IMR-90 (cell line): ENCODE measurements around the gene MXD4. TPM values are rescaled to one million over a fixed set of nuclear protein-coding genes. Genes with fewer than 3 reads are reported as not detected.

Source experiments
- ATAC-seq: fragments of 200-7000 bp; cut with Tn5 transposase; 2 replicates; pipeline ENCODE4 v1.9.1; 2020; ENCODE audit warnings: low read depth, mild to moderate bottlenecking, moderate library complexity
- BruUV-seq: library from RNA; stranded (reverse); fragments of 400-500 nt; replicated peaks from 2 replicates; lab custom pipeline; 2021; lab: Mats Ljungman, UMichigan
- CTCF ChIA-PET: fragments of 300-600 bp; formaldehyde crosslinking; extraction: SDS; loops from one replicate; lab custom pipeline; 2021; ENCODE audit warnings: antibody characterized with exemption; lab: Yijun Ruan, JAX
- POLR2A ChIA-PET: fragments of 300-600 bp; sonication (Branson Sonifier 250); formaldehyde crosslinking; loops from one replicate; lab custom pipeline; 2022; ENCODE audit warnings: antibody characterized with exemption; ENCODE audit not compliant: unreplicated experiment; lab: Charles Lee
- DNase-seq: peaks from one replicate; pipeline ENCODE4 v3.0.0; 2013
- H2AFZ ChIP-seq: replicated peaks from 2 replicates; pipeline ENCODE3; 2013; ENCODE audit warnings: low read length, mild to moderate bottlenecking; ENCODE audit not compliant: poor library complexity
- H2AK5ac ChIP-seq: 2 replicates; pipeline ENCODE4 v1.6.1; 2013; ENCODE audit warnings: low read depth, low read length, inconsistent platforms
- H2AK9ac ChIP-seq: replicated peaks from 2 replicates; pipeline ENCODE3; 2013; ENCODE audit warnings: mild to moderate bottlenecking, low read depth, low read length, moderate library complexity; ENCODE audit not compliant: poor library complexity
- H2BK120ac ChIP-seq: 2 replicates; pipeline ENCODE4 v1.6.1; 2013; ENCODE audit warnings: low read depth, low read length, inconsistent platforms
- H2BK15ac ChIP-seq: 3 replicates; pipeline ENCODE4 v1.6.1; 2013; ENCODE audit warnings: low read depth, low read length, inconsistent platforms
- H2BK20ac ChIP-seq: 2 replicates; pipeline ENCODE4 v1.6.1; 2013; ENCODE audit warnings: low read depth, mild to moderate bottlenecking, inconsistent platforms, low read length, moderate library complexity
- H2BK5ac ChIP-seq: 2 replicates; pipeline ENCODE4 v1.6.1; 2013; ENCODE audit warnings: mild to moderate bottlenecking, low read depth, low read length, inconsistent platforms; ENCODE audit not compliant: poor library complexity, severe bottlenecking
- H3K14ac ChIP-seq: replicated peaks from 2 replicates; pipeline ENCODE4 v1.6.1; 2013; ENCODE audit warnings: low read depth, low read length, inconsistent platforms
- H3K18ac ChIP-seq: 2 replicates; pipeline ENCODE4 v1.6.1; 2013; ENCODE audit warnings: low read depth, low read length, control low read depth
- H3K23ac ChIP-seq: 2 replicates; pipeline ENCODE4 v1.6.1; 2013; ENCODE audit warnings: low read depth, low read length, inconsistent platforms
- H3K27ac ChIP-seq: 2 replicates; pipeline ENCODE4 v1.5.1; 2013; ENCODE audit warnings: mild to moderate bottlenecking, control low read depth, low read length; ENCODE audit not compliant: insufficient read depth
- H3K27me3 ChIP-seq: 2 replicates; pipeline ENCODE4 v1.6.1; 2013; ENCODE audit warnings: low read length; ENCODE audit not compliant: control insufficient read depth, insufficient read depth
- H3K36me3 ChIP-seq: 2 replicates; pipeline ENCODE4 v1.6.1; 2013; ENCODE audit warnings: low read length, mixed read lengths; ENCODE audit not compliant: control insufficient read depth, insufficient read depth
- H3K4ac ChIP-seq: 2 replicates; pipeline ENCODE4 v1.6.1; 2013; ENCODE audit warnings: low read depth, low read length, inconsistent platforms
- H3K4me1 ChIP-seq: 2 replicates; pipeline ENCODE4 v1.6.1; 2013; ENCODE audit warnings: low read length, mixed read lengths; ENCODE audit not compliant: control insufficient read depth, insufficient read depth
- H3K4me2 ChIP-seq: 2 replicates; pipeline ENCODE4 v1.6.1; 2013; ENCODE audit warnings: low read depth, mild to moderate bottlenecking, control low read depth, low read length, moderate library complexity
- H3K4me3 ChIP-seq: 2 replicates; pipeline ENCODE4 v1.5.1; 2013; ENCODE audit warnings: low read depth, mild to moderate bottlenecking, control low read depth, low read length, moderate library complexity; ENCODE audit not compliant: insufficient read depth
- H3K56ac ChIP-seq: 2 replicates; pipeline ENCODE4 v1.6.1; 2013; ENCODE audit warnings: low read length, inconsistent platforms; ENCODE audit not compliant: insufficient read depth; ENCODE audit errors: extremely low read depth
- H3K79me1 ChIP-seq, 2 experiments: 2 replicates each; pipeline ENCODE4 v1.6.1; 2013; ENCODE audit warnings: low read length in 2 of 2, inconsistent platforms in 1 of 2, low read depth in 1 of 2
- H3K9ac ChIP-seq: 2 replicates; pipeline ENCODE4 v1.6.1; 2013; ENCODE audit warnings: low read depth, low read length, control low read depth
- H3K9me1 ChIP-seq: 2 replicates; pipeline ENCODE4 v1.6.1; 2013; ENCODE audit warnings: low read length, inconsistent platforms; ENCODE audit not compliant: insufficient read depth
- H3K9me3 ChIP-seq: 2 replicates; pipeline ENCODE4 v1.6.1; 2013; ENCODE audit warnings: low read length; ENCODE audit not compliant: control insufficient read depth, insufficient read depth
- H4K20me1 ChIP-seq: 2 replicates; pipeline ENCODE4 v1.6.1; 2013; ENCODE audit warnings: low read length, inconsistent platforms; ENCODE audit not compliant: insufficient read depth
- H4K5ac ChIP-seq: 2 replicates; pipeline ENCODE4 v1.6.1; 2013; ENCODE audit warnings: mild to moderate bottlenecking, low read depth, low read length, control low read depth
- H4K8ac ChIP-seq, 2 experiments: 2 replicates each; pipeline ENCODE4 v1.6.1; 2013; ENCODE audit warnings: low read depth in 2 of 2, low read length in 2 of 2, control low read depth in 1 of 2, inconsistent platforms in 1 of 2
- H4K91ac ChIP-seq: 2 replicates; pipeline ENCODE4 v1.6.1; 2013; ENCODE audit warnings: low read depth, low read length, inconsistent platforms; ENCODE audit not compliant: insufficient read depth
- CEBPB ChIP-seq: IDR thresholded peaks from 2 replicates; pipeline ENCODE4 v1.6.1; 2012; ENCODE audit warnings: low read depth, low read length, improper control_type of control experiment
- FOS ChIP-seq: fragments of 150-350 bp; IDR thresholded peaks from 2 replicates; pipeline ENCODE4 v1.6.1; 2016; ENCODE audit warnings: low read depth, low read length
- MAFK ChIP-seq: IDR thresholded peaks from 2 replicates; pipeline ENCODE4 v1.6.1; 2012; ENCODE audit warnings: low read depth, low read length, improper control_type of control experiment
- MAZ ChIP-seq: IDR thresholded peaks from 2 replicates; pipeline ENCODE4 v1.6.1; 2012; ENCODE audit warnings: low read depth, mild to moderate bottlenecking, low read length, improper control_type of control experiment, moderate library complexity, borderline replicate concordance
- MXI1 ChIP-seq: IDR thresholded peaks from 2 replicates; pipeline ENCODE4 v1.6.1; 2012; ENCODE audit warnings: low read depth, mild to moderate bottlenecking, low read length, moderate library complexity, borderline replicate concordance
- NFE2L2 ChIP-seq: fragments of 150-350 bp; IDR thresholded peaks from 2 replicates; pipeline ENCODE4 v1.6.1; 2016; ENCODE audit warnings: low read depth, mild to moderate bottlenecking, low read length
- POLR2A ChIP-seq: IDR thresholded peaks from 2 replicates; pipeline ENCODE4 v1.6.1; 2012; ENCODE audit warnings: mild to moderate bottlenecking, low read depth, low read length
- RAD21 ChIP-seq: IDR thresholded peaks from 2 replicates; pipeline ENCODE4 v1.6.1; 2012; ENCODE audit warnings: low read length, improper control_type of control experiment
- RCOR1 ChIP-seq: IDR thresholded peaks from 2 replicates; pipeline ENCODE4 v1.6.1; 2012; ENCODE audit warnings: mild to moderate bottlenecking, low read length, improper control_type of control experiment; ENCODE audit not compliant: insufficient replicate concordance
- RFX5 ChIP-seq: IDR thresholded peaks from 2 replicates; pipeline ENCODE4 v1.8.0; 2012; ENCODE audit warnings: low read depth, mild to moderate bottlenecking, low read length, moderate library complexity
- WGBS, 2 experiments: methylation state at CpG; one replicate each; pipeline versions ENCODE4 v1.1.5 to v1.1.7; 2013; ENCODE audit warnings: missing lambda C conversion rate in 2 of 2; ENCODE audit not compliant: insufficient read length in 1 of 2; ENCODE audit errors: extremely low coverage in 2 of 2; 5-methylcytosine and 5-hydroxymethylcytosine counted together
- dilution Hi-C: fragments of 300-500 bp; cut with HindIII; formaldehyde crosslinking; loops from one replicate; pipeline ENCODE4 v1.14.3; 2018; ENCODE audit warnings: low sequenced_read_pairs; ENCODE audit not compliant: unreplicated experiment
- in situ Hi-C: fragments of 300-500 bp; cut with MboI; formaldehyde crosslinking; loops from 3 replicates; pipeline ENCODE4 v1.14.3; 2019; ENCODE audit warnings: low sequenced_read_pairs, inconsistent platforms, mixed read lengths
- intact Hi-C: fragments of 100-400 bp; cut with micrococcal nuclease; formaldehyde crosslinking; loops from 2 replicates; pipeline ENCODE4 v1.10.0; 2022
- polyA plus RNA-seq, 3 experiments: library from polyadenylated mRNA; depleted of rRNA; stranded (reverse); fragments of >200 nt; gene quantifications; 2 replicates each; pipeline ENCODE4 v1.2.3, GENCODE V29; 2012; ENCODE audit warnings: low replicate concordance in 1 of 3
- total RNA-seq: library from RNA; depleted of rRNA; stranded (reverse); fragments of >200 nt; gene quantifications from 2 replicates; pipeline ENCODE4 v1.2.3, GENCODE V29; 2012
- TF ChIP-seq, protein P1 (sequence below): fragments of 150-350 bp; IDR thresholded peaks from 2 replicates; pipeline ENCODE4 v1.6.1; 2017; ENCODE audit warnings: mild to moderate bottlenecking, antibody characterized with exemption, low read length, low read depth
- TF ChIP-seq, protein P2 (sequence below): fragments of 150-350 bp; IDR thresholded peaks from 2 replicates; pipeline ENCODE4 v1.6.1; 2016; ENCODE audit warnings: low read depth, mild to moderate bottlenecking, low read length, moderate library complexity, borderline replicate concordance
- TF ChIP-seq, protein P3 (sequence below): conservative IDR thresholded peaks from 2 replicates; pipeline ENCODE4 v1.5.1; 2012; ENCODE audit warnings: mild to moderate bottlenecking, low read depth, low read length, improper control_type of control experiment

MXD4 gene
- total and polyA plus RNA-seq, 2 of the 4 experiments (the other 2 are of a cell fraction) = 22.8 to 54.4 TPM

DNA sequence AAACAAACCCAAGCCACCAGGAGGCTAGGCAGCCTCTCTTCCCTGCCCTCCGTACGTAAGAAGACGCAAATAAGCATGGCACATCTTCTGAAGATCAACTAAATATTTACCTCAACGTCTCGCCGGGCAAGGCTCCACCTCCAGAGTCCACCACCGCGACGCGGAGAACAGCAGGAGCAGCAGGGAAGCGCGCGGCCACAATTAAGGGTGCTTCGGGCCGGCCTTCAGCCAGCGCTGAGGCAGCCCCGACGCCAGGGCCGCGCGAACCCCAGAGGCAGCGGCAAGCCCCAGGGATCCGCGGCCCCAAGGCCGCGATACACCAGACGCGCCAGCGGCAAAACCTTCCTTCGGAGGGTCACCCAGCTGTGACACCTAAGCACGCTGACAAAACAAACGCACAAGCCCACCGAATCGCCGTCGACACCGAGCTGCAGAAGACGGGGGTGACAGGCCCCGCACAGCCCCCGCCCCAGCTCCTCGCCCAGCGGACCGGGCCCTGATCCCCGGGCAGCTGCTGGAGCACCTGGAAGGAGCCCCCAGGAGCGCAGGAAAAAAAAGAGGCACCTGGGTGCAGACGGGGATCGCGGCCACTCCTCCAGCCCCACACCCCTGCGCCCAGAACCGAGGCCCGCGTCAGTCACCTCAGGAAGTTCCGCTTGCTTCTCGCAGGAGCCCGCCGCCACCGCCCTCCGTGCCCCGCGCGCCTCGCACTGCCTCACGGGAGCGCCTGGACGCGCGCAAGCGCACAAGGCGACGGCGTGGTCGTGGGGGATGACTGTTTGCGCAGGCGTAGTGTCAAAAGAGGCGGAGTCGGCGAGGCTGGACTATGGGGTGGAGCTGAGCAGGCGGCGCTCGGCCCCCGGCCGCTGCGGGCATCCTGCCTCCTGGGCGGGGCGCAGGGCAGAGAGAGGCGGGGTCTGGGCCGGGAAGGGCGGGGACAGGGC, 20.2 kb downstream of the MXD4 start, which contains the start of the genes HAUS3 and POLN:
Gene HAUS3, minus strand, starts transcription at position 712 of the 944 bp plus-strand sequence. CDS start 1,175 bp downstream, outside the sequence.
Gene POLN, minus strand, starts transcription at position 712 of the 944 bp plus-strand sequence. CDS start 12,890 bp downstream, outside the sequence.
- H2AK5ac ChIP-seq = no peak within 1 kb of the TSS
- H3K4me2 ChIP-seq = peak within 1 kb of the TSS; percentile 96
- peak within 1 kb of the TSS; percentile 90 for H3K9ac ChIP-seq
- peak within 1 kb of the TSS; percentile 78 for H3K4me3 ChIP-seq
- peak within 1 kb of the TSS; percentile 48 for H3K27ac ChIP-seq
- no TSS peak for BruUV-seq
- no peaks in the 10 kb centered on the region for H3K9me3 ChIP-seq
- 0% methylated on average over 42 of the region's 88 CpGs; no CpG with 5 or more reads in 1 of the 2 experiments for WGBS, 2 experiments
- in situ Hi-C loops = no loop called here
- no peak within 1 kb of the TSS for H3K18ac ChIP-seq
- H2BK20ac ChIP-seq = no peak within 1 kb of the TSS
- H3K27me3 ChIP-seq = no peaks in the 10 kb centered on the region
- peak within 1 kb of the TSS; percentile 50; the same call in 1 of the 2 replicates for H3K56ac ChIP-seq
- H3K4ac ChIP-seq = no peak within 1 kb of the TSS
- ATAC-seq = peak; percentile 98
- dilution Hi-C loops = no loop called here
- no peak within 1 kb of the TSS for H2BK15ac ChIP-seq
- H2BK120ac ChIP-seq = no peak within 1 kb of the TSS
- H3K23ac ChIP-seq = peak within 1 kb of the TSS; percentile 30
- no peaks in the 10 kb centered on the region; the same call in 1 of the 2 replicates for H3K36me3 ChIP-seq
- no peak within 1 kb of the TSS for H2BK5ac ChIP-seq
- peaks cover 6% of the 10 kb centered on the region for H4K20me1 ChIP-seq
- no peak within 1 kb of the TSS for H4K5ac ChIP-seq
- H2AFZ ChIP-seq = peak within 1 kb of the TSS; percentile 93
- peak; percentile 96 for DNase-seq
- peak within 1 kb of the TSS in 1 of 2 experiments; percentile 45; a peak in 1 of 4 replicates for H4K8ac ChIP-seq
- peak within 1 kb of the TSS; percentile 70 for H2AK9ac ChIP-seq
- H4K91ac ChIP-seq = no peak within 1 kb of the TSS
- ChIA-PET CTCF (no interaction called here), POLR2A (interaction anchor here (1.0 kb wide), 1 partner anchor 227 kb away, joined by 3 read pairs; the partner anchor contains the start of gene RNF4)
- H3K4me1 ChIP-seq = peaks cover 6% of the 10 kb centered on the region
- H3K14ac ChIP-seq = no peak within 1 kb of the TSS
- intact Hi-C loops = loop anchor here (5.0 kb wide), 1 partner anchor 221 kb away; no protein-coding TSS in a partner anchor
- peaks cover 9 to 24% of the 10 kb centered on the region in 2 experiments for H3K79me1 ChIP-seq
- H3K9me1 ChIP-seq = no peaks in the 10 kb centered on the region
- TF ChIP-seq MXI1 = peak; percentile 80
- TF ChIP-seq RAD21 = no peak; the same call in 1 of the 2 replicates
- TF ChIP-seq, protein P1, sequence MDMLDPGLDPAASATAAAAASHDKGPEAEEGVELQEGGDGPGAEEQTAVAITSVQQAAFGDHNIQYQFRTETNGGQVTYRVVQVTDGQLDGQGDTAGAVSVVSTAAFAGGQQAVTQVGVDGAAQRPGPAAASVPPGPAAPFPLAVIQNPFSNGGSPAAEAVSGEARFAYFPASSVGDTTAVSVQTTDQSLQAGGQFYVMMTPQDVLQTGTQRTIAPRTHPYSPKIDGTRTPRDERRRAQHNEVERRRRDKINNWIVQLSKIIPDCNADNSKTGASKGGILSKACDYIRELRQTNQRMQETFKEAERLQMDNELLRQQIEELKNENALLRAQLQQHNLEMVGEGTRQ = peak; percentile 27; the same call in 1 of the 2 replicates
- TF ChIP-seq MAFK = no peak
- TF ChIP-seq RFX5 = no peak
- peak; percentile 26; the same call in 1 of the 2 replicates for TF ChIP-seq POLR2A
- no peak for TF ChIP-seq CEBPB
- TF ChIP-seq FOS = no peak
- peak; percentile 94; the same call in 1 of the 2 replicates for TF ChIP-seq MAZ
- no peak for TF ChIP-seq RCOR1
- no peak for TF ChIP-seq NFE2L2
- TF ChIP-seq, protein P2, sequence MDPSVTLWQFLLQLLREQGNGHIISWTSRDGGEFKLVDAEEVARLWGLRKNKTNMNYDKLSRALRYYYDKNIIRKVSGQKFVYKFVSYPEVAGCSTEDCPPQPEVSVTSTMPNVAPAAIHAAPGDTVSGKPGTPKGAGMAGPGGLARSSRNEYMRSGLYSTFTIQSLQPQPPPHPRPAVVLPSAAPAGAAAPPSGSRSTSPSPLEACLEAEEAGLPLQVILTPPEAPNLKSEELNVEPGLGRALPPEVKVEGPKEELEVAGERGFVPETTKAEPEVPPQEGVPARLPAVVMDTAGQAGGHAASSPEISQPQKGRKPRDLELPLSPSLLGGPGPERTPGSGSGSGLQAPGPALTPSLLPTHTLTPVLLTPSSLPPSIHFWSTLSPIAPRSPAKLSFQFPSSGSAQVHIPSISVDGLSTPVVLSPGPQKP = no peak
- TF ChIP-seq, protein P3, sequence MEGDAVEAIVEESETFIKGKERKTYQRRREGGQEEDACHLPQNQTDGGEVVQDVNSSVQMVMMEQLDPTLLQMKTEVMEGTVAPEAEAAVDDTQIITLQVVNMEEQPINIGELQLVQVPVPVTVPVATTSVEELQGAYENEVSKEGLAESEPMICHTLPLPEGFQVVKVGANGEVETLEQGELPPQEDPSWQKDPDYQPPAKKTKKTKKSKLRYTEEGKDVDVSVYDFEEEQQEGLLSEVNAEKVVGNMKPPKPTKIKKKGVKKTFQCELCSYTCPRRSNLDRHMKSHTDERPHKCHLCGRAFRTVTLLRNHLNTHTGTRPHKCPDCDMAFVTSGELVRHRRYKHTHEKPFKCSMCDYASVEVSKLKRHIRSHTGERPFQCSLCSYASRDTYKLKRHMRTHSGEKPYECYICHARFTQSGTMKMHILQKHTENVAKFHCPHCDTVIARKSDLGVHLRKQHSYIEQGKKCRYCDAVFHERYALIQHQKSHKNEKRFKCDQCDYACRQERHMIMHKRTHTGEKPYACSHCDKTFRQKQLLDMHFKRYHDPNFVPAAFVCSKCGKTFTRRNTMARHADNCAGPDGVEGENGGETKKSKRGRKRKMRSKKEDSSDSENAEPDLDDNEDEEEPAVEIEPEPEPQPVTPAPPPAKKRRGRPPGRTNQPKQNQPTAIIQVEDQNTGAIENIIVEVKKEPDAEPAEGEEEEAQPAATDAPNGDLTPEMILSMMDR = no peak
